Smooth muscle cell (in vitro differentiated cells): ENCODE data around the gene SPP2. TPM values are rescaled to one million over a fixed set of nuclear protein-coding genes. Genes with fewer than 3 reads are reported as not detected.

Experiments used
- DNase-seq: peaks from one replicate; lab custom pipeline; 2025; ENCODE audit not compliant: unreplicated experiment; lab: John Stamatoyannopoulos, UW
- H2AFZ ChIP-seq: fragments of 200-600 bp; sonication (generic); 2 replicates; pipeline ENCODE4 v1.6.0; 2016; ENCODE audit warnings: antibody characterized with exemption, low read depth, mild to moderate bottlenecking
- H3F3A ChIP-seq: fragments of 200-600 bp; sonication (generic); 2 replicates; pipeline ENCODE4 v1.6.0; 2017; ENCODE audit warnings: antibody characterized with exemption, low read depth
- H3K27ac ChIP-seq: fragments of 200-600 bp; sonication (generic); 2 replicates; pipeline ENCODE4 v1.5.1; 2016; ENCODE audit warnings: low read depth, mild to moderate bottlenecking
- H3K27me3 ChIP-seq: fragments of 200-600 bp; sonication (generic); 2 replicates; pipeline ENCODE4 v1.6.1; 2016; ENCODE audit warnings: low read depth, mild to moderate bottlenecking
- H3K36me3 ChIP-seq: fragments of 200-600 bp; sonication (generic); 2 replicates; pipeline ENCODE4 v1.5.1; 2016; ENCODE audit warnings: low read depth
- H3K4me1 ChIP-seq: fragments of 200-600 bp; sonication (generic); 2 replicates; pipeline ENCODE4 v1.5.1; 2016; ENCODE audit warnings: low read depth
- H3K4me2 ChIP-seq: fragments of 200-600 bp; sonication (generic); 2 replicates; pipeline ENCODE4 v1.6.0; 2016; ENCODE audit warnings: mild to moderate bottlenecking
- H3K4me3 ChIP-seq: fragments of 200-600 bp; sonication (generic); 2 replicates; pipeline ENCODE4 v1.5.1; 2016; ENCODE audit warnings: mild to moderate bottlenecking
- H3K79me2 ChIP-seq: fragments of 200-600 bp; sonication (generic); 2 replicates; pipeline ENCODE4 v1.6.0; 2016; ENCODE audit warnings: low read depth, mild to moderate bottlenecking
- H3K9ac ChIP-seq: fragments of 200-600 bp; sonication (generic); 2 replicates; pipeline ENCODE4 v1.6.0; 2016; ENCODE audit warnings: low read depth
- H3K9me3 ChIP-seq: fragments of 200-600 bp; sonication (generic); replicated peaks from 2 replicates; pipeline ENCODE4 v1.5.1; 2016; ENCODE audit warnings: low read depth
- H4K20me1 ChIP-seq: fragments of 200-600 bp; sonication (generic); 2 replicates; pipeline ENCODE4 v1.6.0; 2016; ENCODE audit warnings: low read depth
- CTCF ChIP-seq: fragments of 200-600 bp; sonication (generic); IDR thresholded peaks from 2 replicates; pipeline ENCODE4 v1.5.1; 2017; ENCODE audit warnings: borderline replicate concordance, mild to moderate bottlenecking, antibody characterized with exemption; ENCODE audit not compliant: insufficient read depth, poor library complexity, severe bottlenecking
- WGBS: methylation state at CpG from one replicate; pipeline ENCODE4 v1.1.7; 2016; ENCODE audit warnings: low lambda C conversion rate; 5-methylcytosine and 5-hydroxymethylcytosine counted together
- polyA plus RNA-seq: library from polyadenylated mRNA; unstranded; fragments of >200 nt; fragmentation: Nextera tagmentation; extraction: Ambion mirVana; gene quantifications from 2 replicates; pipeline ENCODE4 v1.2.1, GENCODE V29; 2016
- total RNA-seq: library from RNA; depleted of rRNA; stranded (reverse); fragments of >200 nt; gene quantifications from 2 replicates; pipeline ENCODE4 v1.2.3, GENCODE V29; 2014

SPP2 gene, protein sequence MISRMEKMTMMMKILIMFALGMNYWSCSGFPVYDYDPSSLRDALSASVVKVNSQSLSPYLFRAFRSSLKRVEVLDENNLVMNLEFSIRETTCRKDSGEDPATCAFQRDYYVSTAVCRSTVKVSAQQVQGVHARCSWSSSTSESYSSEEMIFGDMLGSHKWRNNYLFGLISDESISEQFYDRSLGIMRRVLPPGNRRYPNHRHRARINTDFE
- not detected in 2 replicates for total RNA-seq
- polyA plus RNA-seq = not detected in 2 replicates

GRCh38 chr2:234050455-234051135 is at the start of gene SPP2:
TSS of gene SPP2 (plus strand) at chr2:234050702. CDS start at chr2:234050787, 85 bp downstream.
- no peak within 1 kb of the TSS for H2AFZ ChIP-seq
- no peak within 1 kb of the TSS for H3K4me3 ChIP-seq
- H3K27me3 ChIP-seq = peaks cover 18% of the 10 kb centered on the region
- H3K9me3 ChIP-seq = no peaks in the 10 kb centered on the region
- H3K27ac ChIP-seq = no peak within 1 kb of the TSS
- no peaks in the 10 kb centered on the region for H3F3A ChIP-seq
- no peaks in the 10 kb centered on the region for H3K79me2 ChIP-seq
- no peaks in the 10 kb centered on the region for H3K36me3 ChIP-seq
- no peak within 1 kb of the TSS for H3K9ac ChIP-seq
- no peak within 1 kb of the TSS for H3K4me2 ChIP-seq
- no peaks in the 10 kb centered on the region for H3K4me1 ChIP-seq
- no peak for TF ChIP-seq CTCF
- H4K20me1 ChIP-seq = no peaks in the 10 kb centered on the region
- no peak for DNase-seq
- 91% methylated on average over 9 of the region's 9 CpGs for WGBS

DNA sequence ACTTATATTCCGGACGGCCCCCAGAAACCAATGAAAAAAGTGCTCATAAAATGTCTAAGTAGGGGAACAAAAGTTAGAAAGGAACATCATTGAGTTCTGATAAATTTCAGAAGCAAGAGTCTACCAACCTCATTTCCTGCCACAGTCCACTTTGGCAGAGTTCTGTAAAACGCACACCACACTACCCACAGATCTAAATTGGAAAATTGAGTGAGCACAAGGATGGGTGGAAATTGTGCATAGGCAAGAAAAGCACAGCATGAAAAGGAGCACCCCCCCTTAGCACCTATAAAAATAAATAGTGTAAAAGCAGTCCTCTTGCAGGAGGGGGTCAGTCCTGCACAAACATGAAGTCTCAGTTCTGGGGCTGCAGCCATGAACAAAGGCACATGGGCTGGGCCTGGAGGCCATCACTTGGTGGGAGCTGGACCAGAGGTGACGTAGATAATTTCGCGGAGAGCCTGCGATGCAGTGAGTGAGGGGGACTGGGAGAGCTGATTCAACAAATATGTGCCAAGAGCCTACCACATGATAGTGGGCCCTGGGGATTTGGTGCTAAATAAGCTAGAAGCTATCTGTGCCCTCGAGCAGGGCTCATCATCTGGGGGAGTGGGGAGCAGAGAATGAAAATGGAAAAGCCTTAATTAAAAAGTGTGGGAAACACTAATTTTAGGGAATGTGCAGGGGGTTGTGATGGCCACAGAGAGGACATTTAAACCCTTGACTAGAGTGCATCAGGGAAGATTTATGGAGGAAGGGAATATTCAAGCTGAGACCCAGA is 48.9 kb upstream of the SPP2 start:
- Histone ChIP-seq H3K27ac (no peak overlapping the region), H3K36me3 (no peaks in the 10 kb centered on the region), H3K27me3 (peaks cover 9% of the 10 kb centered on the region), H3K9me3 (no peaks in the 10 kb centered on the region), H3K4me1 (peaks cover 8% of the 10 kb centered on the region), H3K9ac (no peak overlapping the region), H3K79me2 (no peaks in the 10 kb centered on the region), H4K20me1 (no peaks in the 10 kb centered on the region), H3K4me2 (no peak overlapping the region), H3K4me3 (no peak overlapping the region), H2AFZ (no peak overlapping the region), H3F3A (no peaks in the 10 kb centered on the region)
- DNase-seq = no peak
- no peak for TF ChIP-seq CTCF
- 92% methylated on average over 8 of the region's 8 CpGs for whole genome bisulfite sequencing

GRCh38 chr2:234002281-234002680 is 48.2 kb upstream of the SPP2 start:
- Histone ChIP-seq H3K4me1 (peaks cover 8% of the 10 kb centered on the region), H3K4me3 (no peak overlapping the region), H4K20me1 (no peaks in the 10 kb centered on the region), H3K79me2 (no peaks in the 10 kb centered on the region), H3K9me3 (no peaks in the 10 kb centered on the region), H3K4me2 (no peak overlapping the region), H3K27ac (no peak overlapping the region), H2AFZ (no peak overlapping the region), H3K36me3 (no peaks in the 10 kb centered on the region), H3K9ac (no peak overlapping the region), H3K27me3 (peaks cover 10% of the 10 kb centered on the region), H3F3A (no peaks in the 10 kb centered on the region)
- no peak for DNase-seq
- no peak for TF ChIP-seq CTCF
- 84% methylated on average over 4 of the region's 4 CpGs for WGBS
